Measurements from ENCODE around the gene OR52E4.
A peak's percentile ranks its signal among the peaks of the same experiment; 100 is the strongest.

Gene OR52E4

DNA sequence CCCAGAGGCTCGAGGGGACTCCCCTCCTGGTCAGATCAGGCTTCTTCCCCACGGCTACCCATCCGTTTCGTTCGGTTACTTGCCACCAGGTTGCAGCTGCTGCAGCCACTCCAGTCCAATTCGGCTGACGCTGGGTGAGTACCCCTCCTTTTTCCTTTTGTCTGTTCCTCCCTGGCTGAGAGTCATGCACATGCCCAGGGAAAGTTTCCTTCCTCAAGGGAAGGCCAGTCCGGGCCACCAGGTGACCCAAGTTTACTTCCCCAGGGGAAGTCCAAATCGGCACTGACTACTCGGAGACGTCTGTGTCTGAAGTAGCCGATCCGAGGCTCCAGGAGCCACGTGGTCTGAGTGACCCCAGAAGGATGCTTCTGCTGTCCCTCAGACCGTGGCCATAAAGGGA lies 48.4 kb downstream of the OR52E4 start:
- FAIRE-seq: no peak

DNA sequence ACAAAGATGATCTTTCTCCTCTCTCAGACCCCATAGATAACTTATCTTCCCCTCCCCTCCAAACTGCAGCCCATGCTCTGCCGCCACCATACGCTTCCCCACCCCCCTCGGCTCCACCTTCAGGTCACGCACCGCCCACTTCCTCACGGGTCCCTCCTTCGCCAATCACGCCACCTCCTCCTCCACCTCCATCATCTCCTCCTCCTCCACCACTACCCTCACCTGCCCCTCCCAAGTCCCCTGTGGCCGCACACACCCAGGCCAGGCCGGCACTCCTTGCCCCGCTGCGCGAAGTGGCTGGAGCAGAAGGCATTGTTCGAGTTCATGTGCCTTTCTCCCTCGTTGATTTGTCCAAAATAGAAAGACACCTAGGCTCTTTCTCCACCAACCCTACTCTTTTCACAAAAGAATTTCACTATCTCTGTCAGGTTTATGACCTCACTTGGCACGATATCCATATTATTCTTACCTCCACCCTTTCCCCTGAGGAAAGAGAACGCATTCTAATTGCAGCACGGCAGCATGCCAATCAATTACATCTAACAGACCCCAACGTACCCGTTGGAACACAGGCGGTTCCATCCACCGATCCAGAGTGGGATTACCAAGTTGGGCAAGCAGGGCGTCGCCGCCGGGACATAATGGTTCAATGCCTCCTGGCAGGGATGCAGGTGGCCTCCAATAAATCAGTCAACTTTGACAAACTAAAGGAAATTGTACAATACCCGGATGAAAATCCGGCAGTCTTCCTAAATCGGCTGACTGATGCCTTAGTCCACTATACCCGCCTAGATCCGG lies 49.3 kb downstream of the OR52E4 start:
- DNase-seq (ENCODE audit: low spot score) (no peak), FAIRE-seq (peak; percentile 20)

More for the DNA sequence above, 48.4 kb downstream of the OR52E4 start:
- DNase-seq (ENCODE audit: low spot score): no peak

DNA sequence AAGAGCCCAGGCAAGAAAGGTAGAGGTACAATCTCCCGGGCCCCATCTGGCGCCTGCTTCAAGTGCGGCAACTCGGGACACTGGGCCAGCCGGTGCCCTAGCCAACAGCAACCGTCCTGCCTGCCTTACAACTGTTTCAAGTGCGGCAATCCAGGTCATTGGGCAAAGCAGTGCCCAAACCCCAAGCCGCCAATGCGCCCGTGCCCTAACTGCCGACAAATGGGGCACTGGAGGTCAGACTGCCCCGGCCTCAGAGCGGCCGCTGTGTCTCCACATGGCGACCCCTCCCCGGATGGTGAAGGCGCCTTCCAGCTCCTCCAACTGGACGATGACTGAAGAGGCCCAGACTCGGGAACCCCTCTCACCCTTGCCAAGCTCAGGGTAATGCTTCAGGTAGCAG lies 50.2 kb downstream of the OR52E4 start:
- no peak for FAIRE-seq
- DNase-seq (ENCODE audit: low spot score): no peak

DNA sequence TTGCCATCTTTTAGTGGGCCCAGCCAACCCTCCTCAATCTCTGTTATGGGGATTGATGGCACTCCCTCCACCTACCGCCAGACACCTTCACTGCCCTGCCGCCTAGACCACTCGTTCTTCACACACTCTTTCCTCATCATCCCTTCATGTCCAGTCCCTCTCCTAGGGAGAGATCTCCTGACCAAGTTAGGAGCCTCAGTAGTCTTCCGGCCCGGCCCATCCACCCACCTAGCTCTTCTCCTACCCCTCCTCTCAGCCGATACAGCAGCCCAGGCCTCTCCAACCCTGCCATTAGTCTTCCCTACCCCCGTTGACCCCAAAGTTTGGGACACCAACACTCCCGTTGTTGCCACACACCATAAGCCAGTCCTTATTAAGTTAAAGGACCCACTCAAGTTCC lies 50.6 kb downstream of the OR52E4 start:
- no peak for DNase-seq (ENCODE audit: low spot score)
- FAIRE-seq: no peak

DNA sequence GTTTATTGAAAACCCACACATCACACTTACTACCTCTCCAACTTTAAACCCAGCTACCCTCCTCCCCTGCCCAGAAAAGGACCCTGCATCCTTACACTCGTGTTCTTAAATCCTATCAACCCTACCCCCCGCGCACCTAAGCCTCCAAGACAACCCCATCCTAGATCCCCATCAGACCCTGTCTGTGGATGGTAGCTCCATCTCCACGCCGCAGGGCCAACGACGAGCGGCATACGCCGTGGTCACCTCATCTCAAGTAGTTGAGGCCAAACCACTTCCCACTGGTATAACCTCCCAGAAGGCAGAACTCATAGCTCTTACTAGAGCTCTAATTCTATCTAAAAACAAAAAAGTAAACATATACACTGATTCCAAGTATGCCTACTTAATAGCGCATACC lies 52.2 kb downstream of the OR52E4 start:
- no peak for DNase-seq (ENCODE audit: low spot score)
- no peak for FAIRE-seq

DNA sequence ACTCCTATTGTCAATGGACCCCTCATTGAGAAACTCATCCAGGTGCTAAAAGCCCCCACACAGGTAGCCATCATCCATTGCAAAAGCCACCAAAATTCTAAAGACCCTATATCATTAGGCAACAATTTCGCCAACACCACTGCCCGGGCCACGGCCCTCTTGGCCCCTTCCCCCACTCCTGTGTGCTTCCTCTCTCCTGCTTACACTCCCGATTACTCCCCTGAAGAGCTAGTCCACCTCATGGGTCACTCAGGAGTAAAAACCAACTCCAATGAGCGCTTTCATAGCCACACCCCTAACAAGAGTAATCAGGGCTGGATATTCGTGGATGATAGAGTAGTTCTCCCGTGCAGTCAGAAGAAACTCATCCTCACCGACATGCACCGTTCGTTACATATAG lies 52.7 kb downstream of the OR52E4 start:
- FAIRE-seq (no peak), DNase-seq (ENCODE audit: low spot score) (no peak)

Measured in urothelium cell line (cell line).